ENCODE data around the gene SNX19. TPM values are rescaled to one million over a fixed set of nuclear protein-coding genes. Genes with fewer than 3 reads are reported as not detected.
"Not testable (repeated sequence)": the region's sequence is repeated elsewhere in the genome, so short reads cannot be mapped to it uniquely, and the experiment has no call there.

Gene SNX19
- 50.9 and 61.1 TPM in 2 replicates for total RNA-seq (2014; rRNA removed; shearing (Covaris generic))

DNA sequence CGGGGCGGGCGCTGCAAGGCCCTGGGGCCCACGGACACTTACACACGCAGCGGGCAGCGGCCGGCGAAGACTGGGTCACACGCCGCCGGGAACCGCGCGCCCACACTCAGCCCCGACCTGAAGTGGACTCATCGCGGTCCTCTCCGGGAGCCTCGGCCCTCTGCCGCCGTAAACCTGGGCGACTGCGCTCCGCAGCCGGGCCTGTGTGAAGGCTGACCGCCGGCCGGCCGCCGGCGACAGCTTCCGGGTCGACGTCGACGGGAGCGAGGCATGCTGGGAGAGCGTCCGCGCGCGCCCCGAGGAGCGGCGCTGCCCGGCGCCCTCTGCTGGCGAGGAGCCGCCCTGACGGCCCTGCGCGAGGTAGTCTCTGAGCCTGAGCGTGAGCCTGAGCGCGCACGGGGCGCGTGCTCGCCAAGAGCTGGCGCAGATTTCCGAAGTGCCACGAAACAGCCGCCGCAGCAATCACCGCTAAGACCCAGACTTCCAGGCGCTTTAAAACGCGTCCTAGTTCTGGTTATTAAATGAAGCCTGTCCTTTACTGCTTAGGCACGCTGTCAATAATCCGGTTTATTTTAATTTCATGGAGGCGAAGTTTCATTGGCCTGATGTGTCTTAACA is at the start of gene SNX19:
SNX19 (minus strand) TSS at position 242 of the 618 bp plus-strand sequence. CDS start 540 bp downstream, outside the sequence.
- peak; percentile 97 for DNase-seq (ENCODE audit: low spot score)

DNA sequence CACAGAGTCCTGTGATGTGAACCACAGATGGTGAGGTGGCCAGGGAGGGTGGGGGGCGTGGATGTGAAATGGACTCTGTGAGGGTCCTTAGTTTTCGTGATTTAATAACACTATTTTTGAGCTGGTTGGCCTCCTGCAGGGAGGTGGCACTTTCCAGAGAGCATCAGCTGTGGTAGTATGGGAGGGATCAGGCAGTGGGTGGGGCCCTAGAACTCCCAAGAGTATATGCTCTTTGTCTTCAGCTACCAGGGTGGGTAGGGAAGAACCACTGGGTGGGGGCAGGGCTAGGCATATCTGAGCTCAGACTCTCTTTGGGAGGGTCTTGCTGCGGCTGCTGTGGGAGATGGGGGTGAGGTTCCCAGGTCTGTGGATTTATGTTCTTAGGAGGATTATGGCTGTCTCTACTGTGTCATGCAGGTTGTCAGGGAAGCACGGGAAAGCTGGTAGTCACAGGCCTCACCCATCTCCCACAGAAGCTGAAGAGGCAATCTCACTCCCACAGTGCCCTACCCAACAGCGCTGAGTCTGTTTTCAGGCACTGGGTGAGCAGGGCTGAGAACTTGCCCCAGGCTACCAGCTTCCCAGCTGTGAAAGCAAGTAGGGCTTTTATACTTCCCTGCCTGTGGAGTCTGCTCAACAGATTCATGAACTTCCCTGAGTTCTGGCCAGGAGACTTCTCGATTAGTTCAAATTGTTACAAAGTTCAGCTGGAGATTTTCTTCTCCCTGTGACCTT is 47.9 kb upstream of the SNX19 start:
- no peak for DNase-seq (ENCODE audit: low spot score)

DNA sequence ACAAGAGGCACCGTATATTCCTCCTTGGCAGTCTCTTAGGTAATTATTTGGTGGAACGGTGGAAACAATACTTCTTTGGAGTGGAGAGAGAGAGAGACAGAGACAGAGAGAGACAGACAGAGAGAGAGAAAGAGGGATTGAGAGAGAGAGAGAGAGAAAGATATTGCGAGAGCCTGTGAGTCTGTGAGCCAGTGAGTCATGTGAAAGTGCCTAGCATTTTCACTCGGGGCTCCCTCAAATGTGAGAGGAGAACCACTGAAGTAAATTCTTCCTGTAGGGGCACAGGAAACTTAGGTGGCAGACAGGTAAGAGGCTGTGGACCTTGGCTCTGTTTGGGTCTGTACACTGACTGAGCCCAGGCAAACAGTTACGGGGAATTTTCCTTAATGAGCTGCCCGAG is 31.6 kb upstream of the SNX19 start:
- DNase-seq (ENCODE audit: low spot score): no peak

DNA sequence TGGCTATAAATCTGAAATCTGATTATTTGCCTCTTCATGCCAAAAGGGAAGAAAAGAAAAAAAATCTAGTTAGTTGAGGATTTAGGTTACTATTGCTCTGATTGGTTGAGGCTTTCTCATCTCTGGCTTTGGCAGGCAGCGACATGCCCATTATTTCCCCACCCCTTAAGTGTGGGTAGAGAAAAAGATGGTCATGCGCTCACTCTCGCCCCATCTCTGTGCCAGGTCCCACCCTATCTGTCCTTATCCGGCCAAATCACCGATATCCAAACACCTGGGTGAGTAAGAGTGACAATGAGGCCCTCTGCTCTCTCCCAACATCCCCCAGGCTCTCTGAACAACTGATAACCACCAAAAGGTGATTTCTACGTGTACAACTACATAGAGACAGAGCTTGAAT is 31.2 kb upstream of the SNX19 start:
- no peak for DNase-seq (ENCODE audit: low spot score)

DNA sequence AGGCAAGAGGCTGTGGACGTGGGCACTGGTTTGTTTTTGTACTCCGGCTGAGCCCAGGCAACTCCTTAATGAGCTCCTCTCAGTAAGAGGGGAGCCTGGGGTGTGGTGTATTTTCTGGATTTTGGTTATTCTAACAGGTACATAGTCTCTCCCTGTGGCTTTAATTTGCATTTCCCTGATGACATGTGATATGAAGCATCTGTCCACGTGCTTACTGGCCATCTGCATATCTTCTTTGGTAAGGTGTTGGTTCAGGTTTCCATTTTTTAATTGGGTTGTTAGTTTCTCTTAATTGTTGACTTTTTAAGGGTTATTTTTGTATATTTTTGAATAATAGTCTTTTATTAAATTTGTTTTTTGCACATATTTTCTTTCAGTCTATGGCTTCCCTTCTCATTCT is 30.8 kb upstream of the SNX19 start:
- no peak for DNase-seq (ENCODE audit: low spot score)

GRCh38 chr11:130945896-130946295 is 29.6 kb upstream of the SNX19 start:
- no peak for DNase-seq (ENCODE audit: low spot score)

DNA sequence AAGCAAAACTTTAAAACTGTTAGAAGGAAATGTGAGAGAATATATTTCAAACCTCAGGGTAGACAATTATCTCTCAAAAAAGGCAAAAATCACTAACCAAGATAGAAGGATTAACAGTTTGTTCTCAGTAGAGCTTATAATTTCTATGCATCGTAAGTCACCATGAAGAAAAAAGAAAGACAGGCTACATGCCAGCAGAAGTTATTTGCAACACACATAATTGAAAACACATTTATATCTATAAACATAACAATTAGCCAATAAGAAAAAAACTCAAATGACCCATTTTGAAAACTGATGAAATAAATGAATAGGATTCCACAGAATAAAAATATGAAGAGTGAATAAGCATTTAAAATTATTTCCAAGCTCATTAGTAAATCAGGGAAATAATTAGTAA is 24.4 kb upstream of the SNX19 start:
- no peak for DNase-seq (ENCODE audit: low spot score)

GRCh38 chr11:130937051-130937450 is 20.8 kb upstream of the SNX19 start:
- DNase-seq (ENCODE audit: low spot score): no peak

- DNase-seq (ENCODE audit: low spot score): no peak
Observed at GRCh38 chr11:130932086-130932712, 15.9 kb upstream of the SNX19 start.

DNA sequence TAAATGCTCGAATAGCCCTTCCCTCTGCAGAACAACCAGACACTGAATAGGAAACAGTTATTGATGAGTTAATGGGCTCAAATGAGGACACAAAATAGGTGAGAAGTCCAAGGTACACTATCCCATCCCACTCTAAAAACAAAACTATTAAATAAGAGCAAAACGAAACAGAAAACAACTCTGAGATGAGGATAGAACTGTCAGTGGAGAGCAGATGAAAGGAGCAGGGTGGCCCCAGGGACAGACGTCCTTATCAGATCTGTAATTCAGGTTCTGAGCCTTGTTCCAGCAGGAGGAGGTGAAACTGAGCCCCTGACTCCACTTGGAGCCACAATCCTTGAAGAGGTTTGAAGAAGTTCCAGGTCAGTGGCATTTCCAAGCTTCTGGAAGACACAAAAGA is 8.5 kb upstream of the SNX19 start:
- DNase-seq (ENCODE audit: low spot score): no peak

DNA sequence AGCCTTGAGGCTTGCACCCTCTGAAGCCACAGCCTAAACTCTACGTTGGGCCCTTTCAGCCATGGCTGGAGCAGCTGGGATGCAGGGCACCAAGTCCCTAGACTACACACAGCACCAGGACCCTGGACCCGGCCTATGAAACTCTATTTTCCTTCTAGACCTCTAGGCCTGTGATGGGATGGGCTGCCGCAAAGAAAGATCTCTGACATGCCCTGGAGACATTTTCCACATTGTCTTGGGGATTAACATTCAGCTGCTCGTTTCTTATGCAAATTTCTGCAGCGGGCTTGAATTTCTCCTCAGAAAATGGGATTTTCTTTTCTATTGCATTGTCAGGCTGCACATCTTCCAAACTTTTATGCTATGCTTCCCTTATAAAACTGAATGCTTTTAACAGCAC is 4.3 kb upstream of the SNX19 start:
- not testable (repeated sequence) for DNase-seq (ENCODE audit: low spot score)

GRCh38 chr11:130918081-130918480 is 1.8 kb upstream of the SNX19 start:
- no peak for DNase-seq (ENCODE audit: low spot score)

DNA sequence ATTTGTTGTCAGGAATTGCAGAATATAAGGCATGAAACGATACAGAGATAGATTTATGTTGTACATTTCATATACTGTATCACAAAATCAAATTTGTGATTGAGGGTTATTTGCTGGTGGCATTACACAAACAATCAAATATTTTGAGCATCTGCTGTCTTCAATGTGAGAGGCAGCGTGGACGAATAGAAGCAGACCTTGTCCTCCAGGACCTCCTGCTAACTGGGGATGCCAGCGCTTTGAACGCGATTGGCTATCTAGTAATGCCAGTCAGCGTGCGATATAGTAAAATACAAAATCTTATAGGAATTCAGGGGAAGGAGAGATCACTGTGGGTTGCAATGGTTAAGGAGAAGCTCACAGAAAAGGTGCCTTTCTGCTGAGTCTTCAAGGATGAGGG is 631 bp upstream of the SNX19 start:
- no peak for DNase-seq (ENCODE audit: low spot score)

- no peak for DNase-seq (ENCODE audit: low spot score)
Observed at GRCh38 chr11:130915603-130916237, 559 bp downstream of the SNX19 start.

GRCh38 chr11:130913268-130913667 is 3.0 kb downstream of the SNX19 start:
- no peak for DNase-seq (ENCODE audit: low spot score)

DNA sequence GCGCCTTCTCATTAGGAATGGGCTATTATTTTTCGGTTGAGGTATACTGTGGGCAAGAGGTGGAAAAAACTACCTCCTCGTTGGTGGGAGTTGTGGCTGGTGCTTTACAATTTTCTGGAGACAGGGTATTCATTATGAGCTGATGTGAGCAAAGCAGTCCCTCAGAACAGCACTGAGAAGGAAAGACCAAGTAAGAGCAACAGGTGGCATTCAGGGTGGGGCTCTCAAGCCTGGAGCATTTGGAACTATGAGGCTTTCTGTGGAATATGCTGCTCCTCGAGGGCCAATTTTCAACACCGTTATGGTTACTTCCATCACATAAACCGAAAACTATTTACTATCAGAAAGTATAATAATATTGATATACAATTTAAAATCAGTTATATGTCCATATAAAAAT is 3.7 kb downstream of the SNX19 start:
- no peak for DNase-seq (ENCODE audit: low spot score)

- DNase-seq (ENCODE audit: low spot score): no peak
Observed at GRCh38 chr11:130911306-130911705, 5.0 kb downstream of the SNX19 start.

DNA sequence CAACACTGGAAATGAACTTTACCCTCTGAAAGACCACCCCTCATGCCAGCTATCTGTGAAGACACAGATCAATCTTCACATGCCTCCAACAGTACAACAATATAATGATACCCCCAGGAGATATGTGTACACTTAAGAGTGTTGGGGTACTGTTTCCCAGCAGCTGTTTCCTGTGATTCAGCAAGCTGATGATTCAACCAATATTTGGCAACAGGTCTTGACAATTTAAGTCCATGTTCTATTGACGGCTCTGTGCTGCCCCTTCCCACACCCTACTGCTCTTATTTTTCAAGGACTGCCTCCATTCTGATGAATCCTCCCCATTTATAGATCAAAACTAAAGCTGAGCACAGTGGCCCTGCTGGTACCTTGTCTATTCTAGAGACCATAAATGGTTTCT is 6.6 kb downstream of the SNX19 start:
- no peak for DNase-seq (ENCODE audit: low spot score)

DNA sequence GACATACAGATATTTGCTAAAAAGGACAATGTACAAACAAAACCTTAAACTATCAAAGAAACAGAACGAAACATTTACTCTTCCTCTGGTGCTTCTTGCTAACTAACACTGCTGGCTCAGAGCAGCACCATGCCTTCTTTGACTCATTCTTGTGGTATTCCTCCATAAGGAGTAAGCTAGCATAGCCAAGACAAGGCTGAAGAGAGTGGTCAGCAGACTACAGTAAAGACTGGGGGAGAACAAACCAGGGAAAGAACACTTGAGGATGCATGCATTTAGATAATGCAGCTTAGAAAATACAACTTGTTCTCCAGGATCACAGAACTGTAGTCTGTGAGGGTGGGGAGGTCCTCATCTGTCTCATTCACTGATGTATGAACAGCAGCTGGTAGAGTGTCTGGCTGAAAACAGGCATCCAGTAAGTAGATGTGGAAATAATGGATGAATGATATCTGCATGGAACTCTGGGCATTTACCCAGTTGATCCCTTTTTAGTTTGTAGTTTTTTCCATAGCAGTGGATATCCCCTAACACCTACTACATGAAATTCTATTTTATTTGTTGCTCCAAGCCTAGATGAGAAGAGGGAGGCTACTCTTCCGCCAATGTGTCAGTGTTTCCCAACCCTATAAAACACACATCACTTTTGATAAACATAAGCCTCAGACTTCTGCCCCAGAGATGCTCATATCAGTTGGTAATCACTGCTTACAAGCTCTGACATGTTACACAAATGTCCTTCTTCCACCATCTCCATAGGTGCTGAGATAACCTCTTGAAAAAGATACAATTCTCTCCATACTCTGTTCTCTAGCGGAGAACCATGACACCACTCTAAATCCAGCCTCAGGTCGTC is 7.3 kb downstream of the SNX19 start:
- no peak for DNase-seq (ENCODE audit: low spot score)

DNA sequence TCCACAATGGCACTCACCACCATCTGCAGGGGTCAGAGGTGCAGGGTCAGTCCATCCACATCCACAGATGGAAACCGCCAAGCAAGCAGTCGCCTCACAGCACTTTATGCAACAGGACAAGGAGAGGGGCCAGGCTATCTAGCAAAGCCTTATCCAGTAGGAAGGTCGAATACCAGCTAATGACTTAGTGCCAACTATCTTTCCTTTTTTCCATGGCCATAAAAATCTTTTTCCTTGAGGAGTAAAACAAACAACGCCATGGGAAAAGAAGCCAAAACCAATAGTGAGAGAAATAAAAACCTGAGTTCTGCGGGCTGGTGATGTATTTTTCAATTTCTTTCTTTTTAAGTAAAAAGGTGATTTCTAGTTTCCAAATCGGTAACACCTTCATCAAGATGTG is 8.2 kb downstream of the SNX19 start:
- DNase-seq (ENCODE audit: low spot score): no peak

GRCh38 chr11:130907229-130907628 is 9.1 kb downstream of the SNX19 start:
- DNase-seq (ENCODE audit: low spot score): no peak

DNA sequence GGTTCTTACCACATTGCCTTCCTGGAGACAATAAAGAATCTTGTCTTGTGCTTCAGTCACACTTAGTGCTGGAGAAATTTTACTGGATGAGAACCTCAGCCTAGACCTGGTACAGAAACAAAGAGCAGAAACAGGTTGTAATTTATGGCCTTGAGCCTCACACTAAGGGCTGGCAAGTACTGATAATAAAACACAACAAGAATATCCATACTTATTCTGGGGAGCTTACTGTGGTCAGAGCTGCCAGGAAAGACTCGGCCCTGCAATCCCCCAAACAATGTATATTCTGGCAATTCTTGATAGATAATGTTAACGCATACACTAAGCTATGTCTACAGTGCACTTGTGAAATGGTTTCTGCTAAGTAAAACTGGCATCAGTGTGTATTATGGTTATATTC is 9.7 kb downstream of the SNX19 start:
- no peak for DNase-seq (ENCODE audit: low spot score)
